Adrenal gland (tissue), 12 donors: ENCODE results near the gene ANO2. TPM values are rescaled to one million over a fixed set of nuclear protein-coding genes. Genes with fewer than 3 reads are reported as not detected.

Experiments
- DNase-seq, 7 donors: peaks; one replicate each; pipeline ENCODE4 v3.0.0-alpha.2; 2019 to 2020
- H3K27ac ChIP-seq, 5 donors: fragments of 200-600 bp; sonication (generic) in 4 of 5; 1 replicate in 3 of 5; 2 replicates in 2 of 5; pipeline versions ENCODE4 v1.5.1 to v1.8.0; 2016 to 2020; ENCODE audit warnings: mild to moderate bottlenecking in 1 of 5
- H3K27me3 ChIP-seq: fragments of 200-600 bp; 2 replicates; pipeline ENCODE4 v1.8.0; 2021
- H3K36me3 ChIP-seq, 2 donors: fragments of 200-600 bp; replicated peaks in 1 of 2; 1 replicate in 1 of 2; 2 replicates in 1 of 2; pipeline versions ENCODE4 v1.5.1 to v1.8.0; 2018 to 2022
- H3K4me1 ChIP-seq, 2 donors: fragments of 200-600 bp; replicated peaks in 1 of 2; 1 replicate in 1 of 2; 2 replicates in 1 of 2; pipeline versions ENCODE4 v1.5.1 to v1.8.0; 2018 to 2021
- H3K4me3 ChIP-seq, 4 donors: fragments of 200-600 bp; sonication (generic) in 3 of 4; one replicate each; pipeline ENCODE4 v1.5.1; 2016 to 2018
- H3K9me3 ChIP-seq, 3 donors: fragments of 200-600 bp; sonication (generic) in 1 of 3; replicated peaks in 1 of 3; 1 replicate in 2 of 3; 2 replicates in 1 of 3; pipeline versions ENCODE4 v1.5.1 to v1.8.0; 2016 to 2021
- CTCF ChIP-seq, 6 experiments: fragments of 450-650 bp in 4 of 6; fragments of 200-600 bp in 2 of 6; sonication (generic) in 1 of 6; IDR thresholded peaks; 1 replicate in 5 of 6; 2 replicates in 1 of 6; pipeline versions ENCODE4 v1.5.1 to v1.8.0; 2016 to 2021; ENCODE audit warnings: antibody characterized with exemption in 6 of 6, mild to moderate bottlenecking in 2 of 6, moderate library complexity in 1 of 6
- POLR2A ChIP-seq, 2 donors: fragments of 450-650 bp; IDR thresholded peaks; one replicate each; pipeline ENCODE4 v1.6.1; 2017; ENCODE audit warnings: antibody characterized with exemption in 2 of 2, mild to moderate bottlenecking in 2 of 2, moderate library complexity in 1 of 2
- WGBS, 4 donors: extraction: QIAGEN DNeasy Blood & Tissue Kit in 2 of 4; methylation state at CpG; one replicate each; pipeline versions ENCODE4 v1.1.5 to v1.1.7; 2013 to 2017; 5-methylcytosine and 5-hydroxymethylcytosine counted together
- intact Hi-C, 2 donors: fragments of 100-400 bp; cut with DNase I; formaldehyde crosslinking; loops; one replicate each; pipeline versions ENCODE4 v1.14.1 to v1.15.0; 2022 to 2023
- polyA plus RNA-seq, 3 donors: library from polyadenylated mRNA; stranded (reverse); fragments of 200-250 nt in 2 of 3; fragments of 350-450 nt in 1 of 3; fragmentation: Illumina TruSeq in 1 of 3; extraction: RNeasy Lipid Tissue Mini Kit (QIAGEN cat#74804) in 1 of 3; gene quantifications; one replicate each; pipeline ENCODE4 v1.2.3, GENCODE V29; 2013 to 2014
- total RNA-seq, 9 donors: library from RNA; depleted of rRNA in 4 of 9; stranded (reverse); fragments of >200 nt in 4 of 9; fragments of 120-200 nt in 1 of 9; fragmentation: NEBNext Ultra II Directional in 1 of 9; extraction: Animal tissue kit (Norgen Biotek cat#: 25700) in 1 of 9; gene quantifications; one replicate each; pipeline versions ENCODE4 v1.1.0 to v1.2.4, GENCODE V29; 2013 to 2023
- donor health status: healthy with polysubstance abuse.
- donor health status: Bipolar disorder and iron deficiency.
- donor health status: DM: yes; HTN: yes; CAD: no.
- donor health status: DM: no; HTN: no; CAD: no.
- donor health status: DM: no; HTN: no; CAD: no.
- donor health status: DM: yes; HTN: yes; CAD: no.

Gene ANO2
- total and polyA plus RNA-seq, 12 donors, result 0.17 to 1.8 (median 0.88) TPM; not detected in 1

- Histone ChIP-seq H3K4me3 (no peak overlapping the region), H3K27me3 (peaks cover 3% of the 10 kb centered on the region), H3K9me3 (no peaks in the 10 kb centered on the region), H3K4me1 (no peaks in the 10 kb centered on the region), H3K36me3 (no peaks in the 10 kb centered on the region), H3K27ac (no peak overlapping the region)
- intact Hi-C loops, result no loop called here
- WGBS, 4 donors, result 83 to 93% (median 87%) methylated on average over 17 of the region's 17 CpGs
- TF ChIP-seq CTCF (IDR thresholded peaks at IDR 0.05), result no peak
- no peak for TF ChIP-seq POLR2A (IDR thresholded peaks at IDR 0.05)
- no peak for DNase-seq
Observed at GRCh38 chr12:5967645-5968415, 22.8 kb upstream of the ANO2 start.

GRCh38 chr12:5966486-5967095, 21.5 kb upstream of the ANO2 start:
- no peak for TF ChIP-seq CTCF (IDR thresholded peaks at IDR 0.05)
- no peak for TF ChIP-seq POLR2A (IDR thresholded peaks at IDR 0.05)
- Histone ChIP-seq H3K36me3 (no peaks in the 10 kb centered on the region), H3K9me3 (no peaks in the 10 kb centered on the region), H3K27ac (no peak overlapping the region), H3K4me1 (no peaks in the 10 kb centered on the region), H3K27me3 (peaks cover 3% of the 10 kb centered on the region), H3K4me3 (no peak overlapping the region)
- intact Hi-C loops, result no loop called here
- no peak for DNase-seq
- WGBS, 4 donors, result 70 to 78% (median 77%) methylated on average over 11 of the region's 11 CpGs

GRCh38 chr12:5965950-5966383, 20.9 kb upstream of the ANO2 start:
- no peaks in the 10 kb centered on the region for H3K36me3 ChIP-seq
- intact Hi-C loops, result no loop called here
- TF ChIP-seq POLR2A (IDR thresholded peaks at IDR 0.05), result no peak
- TF ChIP-seq CTCF (IDR thresholded peaks at IDR 0.05), result peak; percentile 40 to 72 (median 60)

GRCh38 chr12:5964913-5965900, 20.1 kb upstream of the ANO2 start:
- H3K27ac ChIP-seq, result no peak overlapping the region
- H3K4me3 ChIP-seq, result no peak overlapping the region
- H3K36me3 ChIP-seq, result no peaks in the 10 kb centered on the region
- TF ChIP-seq POLR2A (IDR thresholded peaks at IDR 0.05) (no peak), CTCF (IDR thresholded peaks at IDR 0.05) (no peak)
- WGBS, 4 donors, result 67 to 74% (median 68%) methylated on average over 24 of the region's 24 CpGs
- DNase-seq, result no peak
- no peaks in the 10 kb centered on the region for H3K27me3 ChIP-seq
- no peaks in the 10 kb centered on the region for H3K9me3 ChIP-seq
- intact Hi-C loops, result no loop called here
- no peaks in the 10 kb centered on the region for H3K4me1 ChIP-seq

More at GRCh38 chr12:5965950-5966383, 20.9 kb upstream of the ANO2 start:
- no peaks in the 10 kb centered on the region for H3K4me1 ChIP-seq
- no peaks in the 10 kb centered on the region for H3K9me3 ChIP-seq
- H3K4me3 ChIP-seq, result no peak overlapping the region
- H3K27me3 ChIP-seq, result peaks cover 2% of the 10 kb centered on the region
- DNase-seq, result peak; percentile 51 to 69 (median 60)
- no peak overlapping the region for H3K27ac ChIP-seq
- 28 to 33% (median 31%) methylated on average over 9 of the region's 9 CpGs for WGBS, 4 donors
